KMS-11 (cell line): ENCODE results near the gene TBC1D14.
A peak's percentile ranks its signal among the peaks of the same experiment; 100 is the strongest.

Experiments used
- H2AFZ ChIP-seq: fragments of 200-600 bp; sonication (generic); 2 replicates; pipeline ENCODE4 v1.6.1; 2016; ENCODE audit warnings: antibody characterized with exemption, mixed run types, low read depth
- H3K27ac ChIP-seq: fragments of 200-600 bp; sonication (generic); 2 replicates; pipeline ENCODE4 v1.6.1; 2016; ENCODE audit warnings: mild to moderate bottlenecking, mixed run types
- H3K27me3 ChIP-seq: fragments of 200-600 bp; sonication (generic); 2 replicates; pipeline ENCODE4 v1.6.1; 2017; ENCODE audit warnings: mild to moderate bottlenecking, low read depth, mixed run types, moderate library complexity; ENCODE audit not compliant: insufficient read depth
- H3K36me3 ChIP-seq: fragments of 200-600 bp; sonication (generic); 2 replicates; pipeline ENCODE4 v1.6.1; 2017; ENCODE audit warnings: mild to moderate bottlenecking, mixed run types; ENCODE audit not compliant: insufficient read depth
- H3K4me1 ChIP-seq: fragments of 200-600 bp; sonication (generic); 2 replicates; pipeline ENCODE4 v1.6.1; 2016; ENCODE audit warnings: mild to moderate bottlenecking, low read depth, mixed run types; ENCODE audit not compliant: poor library complexity, severe bottlenecking
- H3K4me2 ChIP-seq: fragments of 200-600 bp; sonication (generic); 2 replicates; pipeline ENCODE4 v1.7.0; 2016; ENCODE audit warnings: mild to moderate bottlenecking, mixed run types
- H3K4me3 ChIP-seq: fragments of 200-600 bp; sonication (generic); IDR thresholded peaks from 2 replicates; pipeline ENCODE4 v1.6.1; 2017; ENCODE audit warnings: low read depth, low read length, mixed read lengths; ENCODE audit not compliant: insufficient read depth
- H3K79me2 ChIP-seq: fragments of 200-600 bp; sonication (generic); 2 replicates; pipeline ENCODE4 v1.6.1; 2016; ENCODE audit warnings: low read depth, mixed run types; ENCODE audit not compliant: insufficient read depth
- H3K9ac ChIP-seq: fragments of 200-600 bp; sonication (generic); 2 replicates; pipeline ENCODE4 v1.6.1; 2016; ENCODE audit warnings: mild to moderate bottlenecking, mixed run types
- H4K20me1 ChIP-seq: fragments of 200-600 bp; sonication (generic); 2 replicates; pipeline ENCODE4 v1.6.1; 2016; ENCODE audit warnings: mild to moderate bottlenecking, mixed run types; ENCODE audit not compliant: insufficient read depth
- CTCF ChIP-seq: fragments of 200-600 bp; sonication (generic); conservative IDR thresholded peaks from 2 replicates; pipeline ENCODE4 v1.6.1; 2017; ENCODE audit warnings: low read depth, mild to moderate bottlenecking, antibody characterized with exemption, low read length, moderate library complexity, mixed read lengths

Gene TBC1D14

GRCh38 chr4:6920171-6920570 is 10.5 kb downstream of the TBC1D14 start:
- no peak for TF ChIP-seq CTCF
- no peaks in the 10 kb centered on the region for H3K36me3 ChIP-seq
- no peak overlapping the region for H3K4me3 ChIP-seq
- no peak overlapping the region for H3K9ac ChIP-seq
- H3K27me3 ChIP-seq: no peaks in the 10 kb centered on the region
- H3K27ac ChIP-seq: no peak overlapping the region
- peaks cover 4% of the 10 kb centered on the region for H3K4me1 ChIP-seq
- no peaks in the 10 kb centered on the region for H3K79me2 ChIP-seq
- no peak overlapping the region for H2AFZ ChIP-seq
- H3K4me2 ChIP-seq: no peak overlapping the region
- no peaks in the 10 kb centered on the region for H4K20me1 ChIP-seq

GRCh38 chr4:6923507-6923906 is 13.9 kb downstream of the TBC1D14 start:
- peaks cover 15% of the 10 kb centered on the region for H3K4me1 ChIP-seq
- no peaks in the 10 kb centered on the region for H3K27me3 ChIP-seq
- H3K4me3 ChIP-seq: no peak overlapping the region
- no peak overlapping the region for H3K4me2 ChIP-seq
- H3K27ac ChIP-seq: no peak overlapping the region
- H3K79me2 ChIP-seq: no peaks in the 10 kb centered on the region
- H2AFZ ChIP-seq: no peak overlapping the region
- H3K9ac ChIP-seq: no peak overlapping the region
- H4K20me1 ChIP-seq: no peaks in the 10 kb centered on the region
- no peaks in the 10 kb centered on the region for H3K36me3 ChIP-seq
- no peak for TF ChIP-seq CTCF

- no peaks in the 10 kb centered on the region for H3K79me2 ChIP-seq
- no peak overlapping the region for H3K4me3 ChIP-seq
- H3K4me2 ChIP-seq: no peak overlapping the region
- no peak overlapping the region for H3K27ac ChIP-seq
- no peak for TF ChIP-seq CTCF
- H3K4me1 ChIP-seq: peaks cover 15% of the 10 kb centered on the region
- H3K36me3 ChIP-seq: no peaks in the 10 kb centered on the region
- no peaks in the 10 kb centered on the region for H4K20me1 ChIP-seq
- H2AFZ ChIP-seq: no peak overlapping the region
- no peak overlapping the region for H3K9ac ChIP-seq
- no peaks in the 10 kb centered on the region for H3K27me3 ChIP-seq
Measured at GRCh38 chr4:6924361-6924779, 14.7 kb downstream of the TBC1D14 start.

- TF ChIP-seq CTCF: no peak
- Histone ChIP-seq H3K36me3 (no peaks in the 10 kb centered on the region), H3K79me2 (no peaks in the 10 kb centered on the region), H3K4me1 (peaks cover 21% of the 10 kb centered on the region), H3K4me2 (peak overlapping the region; percentile 25; the same call in 1 of the 2 replicates), H3K9ac (no peak overlapping the region), H3K27me3 (no peaks in the 10 kb centered on the region), H3K27ac (no peak overlapping the region), H4K20me1 (no peaks in the 10 kb centered on the region), H2AFZ (no peak overlapping the region), H3K4me3 (no peak overlapping the region)
Measured at GRCh38 chr4:6925357-6925836, 15.8 kb downstream of the TBC1D14 start.
